GM20000 (cell line): ENCODE data around the gene SLC30A2.

Experiments used
- DNase-seq: peaks from one replicate; pipeline ENCODE4 v3.0.0; 2012; ENCODE audit warnings: low spot score
- TF ChIP-seq, protein P1 (sequence below): IDR thresholded peaks from 2 replicates; pipeline ENCODE4 v1.5.1; 2012; ENCODE audit warnings: mild to moderate bottlenecking, control low read depth; ENCODE audit errors: extremely low read depth, missing control alignments

Gene SLC30A2

DNA sequence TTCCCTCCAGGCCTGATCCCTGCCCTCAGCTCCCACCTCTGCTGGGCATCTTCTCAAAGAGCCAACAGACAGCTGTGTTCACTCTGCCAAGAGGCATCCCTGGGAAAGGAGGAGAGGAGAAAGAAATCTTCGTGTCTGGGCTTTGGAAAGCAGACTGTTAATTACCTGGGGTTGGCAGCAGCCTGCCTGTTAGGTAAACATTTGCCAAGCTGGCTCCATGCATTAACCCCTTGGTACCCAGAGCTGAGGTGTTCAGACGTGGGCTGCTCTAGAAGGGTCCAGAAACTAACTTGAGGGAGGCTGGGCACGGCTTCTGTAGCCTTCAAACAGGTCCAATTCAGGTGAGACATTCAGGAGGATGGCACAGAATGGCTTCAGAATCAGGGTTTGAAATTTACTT lies 33.1 kb downstream of the SLC30A2 start:
- TF ChIP-seq, protein P1, sequence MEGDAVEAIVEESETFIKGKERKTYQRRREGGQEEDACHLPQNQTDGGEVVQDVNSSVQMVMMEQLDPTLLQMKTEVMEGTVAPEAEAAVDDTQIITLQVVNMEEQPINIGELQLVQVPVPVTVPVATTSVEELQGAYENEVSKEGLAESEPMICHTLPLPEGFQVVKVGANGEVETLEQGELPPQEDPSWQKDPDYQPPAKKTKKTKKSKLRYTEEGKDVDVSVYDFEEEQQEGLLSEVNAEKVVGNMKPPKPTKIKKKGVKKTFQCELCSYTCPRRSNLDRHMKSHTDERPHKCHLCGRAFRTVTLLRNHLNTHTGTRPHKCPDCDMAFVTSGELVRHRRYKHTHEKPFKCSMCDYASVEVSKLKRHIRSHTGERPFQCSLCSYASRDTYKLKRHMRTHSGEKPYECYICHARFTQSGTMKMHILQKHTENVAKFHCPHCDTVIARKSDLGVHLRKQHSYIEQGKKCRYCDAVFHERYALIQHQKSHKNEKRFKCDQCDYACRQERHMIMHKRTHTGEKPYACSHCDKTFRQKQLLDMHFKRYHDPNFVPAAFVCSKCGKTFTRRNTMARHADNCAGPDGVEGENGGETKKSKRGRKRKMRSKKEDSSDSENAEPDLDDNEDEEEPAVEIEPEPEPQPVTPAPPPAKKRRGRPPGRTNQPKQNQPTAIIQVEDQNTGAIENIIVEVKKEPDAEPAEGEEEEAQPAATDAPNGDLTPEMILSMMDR, result no peak
- no peak for DNase-seq

DNA sequence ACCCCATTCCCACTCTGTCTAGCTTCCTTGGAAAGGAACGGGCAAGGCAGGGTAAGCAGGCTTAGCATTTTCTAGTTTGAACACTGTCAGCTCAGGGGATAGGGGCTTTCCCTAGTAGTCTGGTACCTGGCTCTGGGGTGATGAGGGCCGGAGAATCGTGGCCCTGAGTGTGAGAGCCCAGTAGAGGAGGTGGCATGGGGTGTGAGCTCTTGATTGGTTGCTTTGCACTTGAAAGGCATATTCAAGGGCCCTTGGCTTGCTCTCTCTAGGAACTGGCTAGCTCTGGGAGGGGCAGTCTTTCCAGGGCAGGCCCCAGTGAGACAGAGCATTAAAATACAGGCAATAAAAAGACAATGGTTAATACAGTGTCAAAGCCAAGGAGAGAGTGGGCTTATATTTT lies 35.1 kb downstream of the SLC30A2 start:
- TF ChIP-seq, protein P1, result no peak
- no peak for DNase-seq

DNA sequence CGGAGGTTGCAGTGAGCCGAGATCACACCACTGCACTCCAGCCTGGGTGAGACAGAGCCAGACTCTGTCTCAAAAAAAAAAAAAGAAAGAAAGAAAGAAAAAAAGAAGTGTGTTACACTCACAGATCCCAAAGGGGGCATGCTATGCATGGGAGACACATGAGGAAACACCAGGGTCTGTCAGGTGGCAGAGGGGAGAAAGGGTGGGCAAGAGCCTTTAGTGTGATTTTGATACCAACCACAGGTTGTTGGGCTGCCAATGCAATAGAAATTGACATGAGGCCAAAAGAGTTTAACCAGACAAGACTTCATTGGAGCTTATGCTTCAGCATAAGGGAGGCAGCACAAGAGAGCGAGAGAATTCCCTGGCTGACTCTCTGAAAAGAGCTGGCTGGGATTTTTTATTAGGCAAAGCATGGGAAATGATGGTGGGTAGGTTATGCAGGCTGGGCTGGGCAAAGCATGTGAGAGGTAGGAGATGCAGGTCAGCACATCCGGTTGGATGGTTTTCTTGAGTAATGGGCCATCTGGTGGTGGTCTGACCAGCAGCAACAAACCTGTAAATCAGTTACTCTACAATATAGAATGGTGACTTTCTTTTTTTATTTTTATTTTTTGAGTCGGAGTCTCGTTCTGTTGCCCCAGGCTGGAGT lies 36.0 kb downstream of the SLC30A2 start:
- no peak for DNase-seq
- TF ChIP-seq, protein P1, result no peak

DNA sequence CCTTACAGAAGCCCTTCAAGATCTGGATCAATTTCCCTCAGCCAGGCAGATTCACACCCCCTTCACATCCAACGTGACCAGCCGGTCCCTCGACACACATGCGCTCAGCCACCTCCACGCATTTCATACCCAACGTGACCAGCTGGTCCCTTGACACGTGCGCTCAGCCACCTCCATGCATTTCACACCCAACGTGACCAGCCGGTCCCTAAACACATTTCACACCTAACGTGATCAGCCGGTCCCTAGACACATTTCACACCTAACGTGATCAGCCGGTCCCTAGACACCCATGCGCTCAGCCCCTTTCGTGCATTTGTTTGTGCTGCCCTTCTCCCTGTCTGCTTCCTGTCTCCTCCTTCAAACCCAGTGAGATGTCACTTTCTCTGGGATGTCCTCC lies 39.2 kb downstream of the SLC30A2 start:
- TF ChIP-seq, protein P1, result no peak
- DNase-seq, result no peak

DNA sequence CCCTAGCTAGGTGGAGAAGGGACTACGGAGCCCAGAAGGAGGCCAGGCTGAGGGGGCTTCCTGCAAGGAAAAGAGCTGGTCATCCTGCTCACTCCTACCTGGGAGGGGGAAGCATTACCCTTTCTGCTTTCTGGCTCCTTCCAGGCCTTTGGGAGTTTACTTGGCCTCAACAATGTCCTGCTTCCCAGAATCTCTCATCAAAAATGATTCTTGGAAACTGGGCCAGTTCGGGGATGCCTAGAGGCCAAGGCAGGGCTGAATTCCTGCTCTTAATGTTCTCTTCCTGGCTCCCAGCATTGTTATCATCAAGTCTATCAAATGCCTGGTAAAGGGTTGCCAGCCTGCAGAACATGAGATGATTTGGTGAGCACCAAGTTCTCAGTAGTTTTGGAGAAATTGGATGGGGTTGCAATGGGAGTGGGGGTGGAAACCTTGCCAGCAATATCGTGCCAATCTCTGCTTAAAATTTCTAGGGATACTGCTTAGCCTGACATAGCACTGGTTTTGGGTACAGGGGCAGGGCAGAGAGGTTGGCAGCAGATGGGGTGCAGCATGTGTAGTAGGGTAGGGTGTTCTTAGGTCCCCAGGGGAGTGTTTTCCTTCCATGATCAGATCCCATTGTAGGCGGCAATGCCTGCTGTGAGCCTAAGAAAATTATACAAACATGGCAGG lies 40.3 kb downstream of the SLC30A2 start:
- DNase-seq, result no peak

DNA sequence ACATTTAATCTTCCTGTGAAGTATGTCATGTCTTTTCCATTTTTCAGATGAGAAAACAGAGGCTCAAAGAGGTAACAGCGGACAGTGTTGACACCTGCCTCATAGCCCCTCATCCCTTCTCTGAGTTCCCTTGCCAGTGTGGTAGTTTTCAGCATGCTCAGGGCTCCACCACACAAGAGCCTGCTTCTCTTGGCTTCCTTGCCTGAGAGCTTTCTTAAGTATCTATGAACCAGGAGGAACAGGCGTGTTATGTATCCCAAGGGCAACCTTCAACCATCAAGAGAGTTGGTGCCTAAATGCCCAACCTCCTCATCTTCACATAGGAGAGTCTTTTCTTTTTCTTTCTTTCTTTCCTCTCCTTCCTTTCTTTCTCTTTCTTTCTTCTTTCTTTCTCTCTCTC lies 42.2 kb downstream of the SLC30A2 start:
- TF ChIP-seq, protein P1, result no peak
- no peak for DNase-seq

More for the DNA sequence above, 40.3 kb downstream of the SLC30A2 start:
- TF ChIP-seq, protein P1, result no peak

DNA sequence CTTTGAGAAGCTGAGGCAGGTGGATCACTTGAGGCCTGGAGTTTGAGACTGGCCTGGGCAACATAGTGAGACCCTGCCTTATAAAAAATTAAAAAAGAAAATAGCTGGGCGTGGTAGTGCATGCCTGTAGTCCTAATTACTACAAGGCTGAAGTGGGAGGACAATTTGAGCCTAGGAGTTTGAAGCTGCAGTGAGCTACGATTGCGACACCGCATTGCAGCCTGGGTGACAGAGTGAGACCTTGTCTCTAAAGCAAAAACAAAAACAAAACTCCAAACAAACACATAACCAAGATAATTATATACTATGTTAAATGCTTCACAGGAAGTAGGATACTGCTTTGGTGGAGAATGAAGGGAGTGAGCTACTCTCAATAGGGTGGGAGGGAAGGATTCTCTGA lies 42.7 kb downstream of the SLC30A2 start:
- no peak for DNase-seq
- TF ChIP-seq, protein P1, result no peak
